ENCODE data around the gene PKNOX2.
A peak's percentile ranks its signal among the peaks of the same experiment; 100 is the strongest.

The PKNOX2 gene

GRCh38 chr11:125164422-125165110 is at the start of gene PKNOX2:
Gene PKNOX2 (plus strand): TSS chr11:125164751. CDS start chr11:125351306, 186,555 bp downstream.
- DNase-seq (ENCODE audit: extremely low read depth in 1 of 2, low read depth in 1 of 2) = peak; percentile 17 to 56

- no peak for DNase-seq (ENCODE audit: extremely low read depth in 1 of 2, low read depth in 1 of 2)
These were observed 47.1 kb upstream of the PKNOX2 start for GRCh38 chr11:125117429-125117828.

- no peak for DNase-seq (ENCODE audit: extremely low read depth in 1 of 2, low read depth in 1 of 2)
These were observed 41.2 kb upstream of the PKNOX2 start for GRCh38 chr11:125123194-125123946.

- DNase-seq (ENCODE audit: extremely low read depth in 1 of 2, low read depth in 1 of 2) = peak in 1 of 2 donors; percentile 21
These were observed 40.5 kb upstream of the PKNOX2 start for GRCh38 chr11:125123947-125124617.

- no peak for DNase-seq (ENCODE audit: extremely low read depth in 1 of 2, low read depth in 1 of 2)
These were observed 39.9 kb upstream of the PKNOX2 start for GRCh38 chr11:125124618-125124992.

GRCh38 chr11:125128450-125128849 is 36.1 kb upstream of the PKNOX2 start:
- no peak for DNase-seq (ENCODE audit: extremely low read depth in 1 of 2, low read depth in 1 of 2)

- no peak for DNase-seq (ENCODE audit: extremely low read depth in 1 of 2, low read depth in 1 of 2)
These were observed 35.1 kb upstream of the PKNOX2 start for GRCh38 chr11:125129316-125129993.

GRCh38 chr11:125132071-125132470 is 32.5 kb upstream of the PKNOX2 start:
- DNase-seq (ENCODE audit: extremely low read depth in 1 of 2, low read depth in 1 of 2) = no peak

- no peak for DNase-seq (ENCODE audit: extremely low read depth in 1 of 2, low read depth in 1 of 2)
These were observed 32.0 kb upstream of the PKNOX2 start for GRCh38 chr11:125132596-125132995.

GRCh38 chr11:125136001-125136400 is 28.6 kb upstream of the PKNOX2 start:
- DNase-seq (ENCODE audit: extremely low read depth in 1 of 2, low read depth in 1 of 2) = no peak

GRCh38 chr11:125138966-125139365 is 25.6 kb upstream of the PKNOX2 start:
- no peak for DNase-seq (ENCODE audit: extremely low read depth in 1 of 2, low read depth in 1 of 2)

- no peak for DNase-seq (ENCODE audit: extremely low read depth in 1 of 2, low read depth in 1 of 2)
These were observed 24.8 kb upstream of the PKNOX2 start for GRCh38 chr11:125139778-125140177.

- DNase-seq (ENCODE audit: extremely low read depth in 1 of 2, low read depth in 1 of 2) = no peak
These were observed 24.3 kb upstream of the PKNOX2 start for GRCh38 chr11:125140233-125140632.

GRCh38 chr11:125141178-125141577 is 23.4 kb upstream of the PKNOX2 start:
- no peak for DNase-seq (ENCODE audit: extremely low read depth in 1 of 2, low read depth in 1 of 2)

GRCh38 chr11:125141686-125142535 is 22.6 kb upstream of the PKNOX2 start:
- DNase-seq (ENCODE audit: extremely low read depth in 1 of 2, low read depth in 1 of 2) = peak in 1 of 2 donors; percentile 18

GRCh38 chr11:125146232-125146631 is 18.3 kb upstream of the PKNOX2 start:
- DNase-seq (ENCODE audit: extremely low read depth in 1 of 2, low read depth in 1 of 2) = no peak

- DNase-seq (ENCODE audit: extremely low read depth in 1 of 2, low read depth in 1 of 2) = no peak
These were observed 17.3 kb upstream of the PKNOX2 start for GRCh38 chr11:125147280-125147679.

GRCh38 chr11:125148011-125148410 is 16.5 kb upstream of the PKNOX2 start:
- DNase-seq (ENCODE audit: extremely low read depth in 1 of 2, low read depth in 1 of 2) = no peak

- no peak for DNase-seq (ENCODE audit: extremely low read depth in 1 of 2, low read depth in 1 of 2)
These were observed 15.8 kb upstream of the PKNOX2 start for GRCh38 chr11:125148743-125149142.

GRCh38 chr11:125153837-125154236 is 10.7 kb upstream of the PKNOX2 start:
- no peak for DNase-seq (ENCODE audit: extremely low read depth in 1 of 2, low read depth in 1 of 2)
